ENCODE measurements around the gene FBXO28. TPM values are rescaled to one million over a fixed set of nuclear protein-coding genes. Genes with fewer than 3 reads are reported as not detected.

FBXO28 gene
- total RNA-seq, 1 donor from 2014 or later, result 24.3 TPM

DNA sequence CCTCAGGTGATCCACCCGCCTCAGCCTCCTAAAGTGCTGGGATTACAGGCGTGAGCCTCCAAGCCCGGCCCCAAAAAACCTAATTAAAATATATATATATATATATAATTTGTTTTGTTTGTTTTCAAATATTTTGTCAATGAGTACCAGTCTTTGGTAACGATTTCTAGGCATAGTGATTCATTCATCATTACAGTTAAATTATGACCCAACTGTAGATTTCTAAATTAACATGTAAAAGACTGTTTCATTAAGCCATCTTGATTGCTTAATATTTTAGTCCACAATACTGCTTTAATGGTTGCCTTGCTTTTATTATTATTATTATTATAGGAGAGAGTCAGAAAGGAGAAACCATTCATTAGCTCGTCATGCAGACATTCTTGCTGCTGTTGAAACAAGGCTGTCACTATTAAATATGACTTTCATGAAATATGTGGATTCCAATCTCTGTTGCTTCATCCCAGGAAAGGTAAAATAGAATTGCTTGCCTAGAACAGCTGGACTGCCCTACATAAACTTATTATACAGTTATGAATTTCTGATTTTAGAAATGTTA is 19.9 kb downstream of the FBXO28 start:
- no peaks in the 10 kb centered on the region for H3K27me3 Mint-ChIP-seq (ENCODE audit: low read depth)
- intact Hi-C loops (cut with micrococcal nuclease), result no loop called here
- no peak for DNase-seq (ENCODE audit: low spot score)
- no peaks in the 10 kb centered on the region for H3K4me1 Mint-ChIP-seq (ENCODE audit: low read depth)
- no peak overlapping the region for H3K4me3 Mint-ChIP-seq (ENCODE audit: low read depth)
- peaks cover 11% of the 10 kb centered on the region for H3K9me3 Mint-ChIP-seq
- no peak overlapping the region for H3K27ac Mint-ChIP-seq
- peaks cover 51% of the 10 kb centered on the region for H3K36me3 Mint-ChIP-seq (ENCODE audit: low read depth)

DNA sequence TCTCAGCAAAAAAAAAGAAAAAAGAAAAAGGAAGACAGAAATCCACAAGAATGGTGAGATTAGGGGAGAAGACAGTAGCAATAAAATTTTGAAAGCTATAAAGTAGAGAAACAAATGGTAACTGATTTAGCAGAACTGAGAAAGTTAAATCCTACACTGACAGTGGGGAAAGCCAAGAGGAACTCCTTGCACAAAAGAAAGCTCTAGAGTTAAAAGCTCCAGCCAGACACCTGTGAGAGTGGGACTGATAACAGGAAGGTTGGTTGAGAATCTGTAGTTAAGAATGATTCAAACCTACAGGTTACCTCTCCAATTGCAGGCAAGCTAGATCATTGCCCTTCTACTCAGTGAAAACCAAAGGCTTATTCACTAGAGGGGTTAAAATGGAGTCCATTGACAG is 23.6 kb downstream of the FBXO28 start:
- no peaks in the 10 kb centered on the region for H3K4me1 Mint-ChIP-seq (ENCODE audit: low read depth)
- no peaks in the 10 kb centered on the region for H3K9me3 Mint-ChIP-seq
- DNase-seq (ENCODE audit: low spot score), result no peak
- H3K27ac Mint-ChIP-seq, result no peak overlapping the region
- no peak overlapping the region for H3K4me3 Mint-ChIP-seq (ENCODE audit: low read depth)
- intact Hi-C loops (cut with micrococcal nuclease), result no loop called here
- peaks cover 42% of the 10 kb centered on the region for H3K36me3 Mint-ChIP-seq (ENCODE audit: low read depth)
- H3K27me3 Mint-ChIP-seq (ENCODE audit: low read depth), result no peaks in the 10 kb centered on the region

DNA sequence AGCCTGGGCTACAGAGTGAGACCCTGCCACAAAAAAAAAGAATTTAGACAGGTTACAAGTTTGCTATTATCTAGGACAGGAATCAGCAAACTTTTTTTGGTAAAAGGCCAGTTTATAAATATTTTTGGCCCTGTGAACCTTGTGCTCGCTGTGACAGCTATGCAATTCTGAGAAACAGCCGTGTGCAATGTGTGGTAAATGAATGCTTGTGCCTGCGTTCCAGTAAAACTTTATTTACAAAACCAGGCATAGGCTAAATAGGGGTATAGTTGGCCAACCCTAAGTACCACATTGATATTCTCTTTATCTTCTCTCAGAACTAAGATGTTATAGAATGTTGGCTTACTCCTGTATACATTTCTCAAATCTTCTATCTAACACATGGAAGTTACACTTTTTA is 24.3 kb downstream of the FBXO28 start:
- DNase-seq (ENCODE audit: low spot score), result no peak
- intact Hi-C loops (cut with micrococcal nuclease), result no loop called here
- no peak overlapping the region for H3K27ac Mint-ChIP-seq

DNA sequence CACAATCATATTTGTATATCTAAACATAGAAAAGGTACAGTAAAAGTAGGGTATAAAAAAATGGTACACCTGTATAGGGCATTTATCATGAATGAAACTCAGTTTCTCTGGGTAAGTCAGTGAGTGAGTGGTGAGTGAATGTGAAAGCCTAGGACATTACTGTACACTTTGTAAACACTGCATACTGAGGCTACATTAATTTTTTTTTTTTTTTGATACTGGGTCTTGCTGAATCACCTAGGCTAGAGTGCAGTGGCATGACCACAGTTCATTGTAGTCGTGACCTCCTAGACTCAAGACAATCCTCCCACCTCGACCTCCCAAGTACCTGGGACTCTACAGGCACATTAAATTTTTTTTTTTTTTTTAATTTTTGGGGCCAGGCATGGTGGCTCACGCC is 27.8 kb downstream of the FBXO28 start:
- H3K27ac Mint-ChIP-seq, result no peak overlapping the region
- H3K4me1 Mint-ChIP-seq (ENCODE audit: low read depth), result no peaks in the 10 kb centered on the region
- no peak for DNase-seq (ENCODE audit: low spot score)
- H3K9me3 Mint-ChIP-seq, result no peaks in the 10 kb centered on the region
- intact Hi-C loops (cut with micrococcal nuclease), result no loop called here
- peaks cover 29% of the 10 kb centered on the region for H3K36me3 Mint-ChIP-seq (ENCODE audit: low read depth)
- no peaks in the 10 kb centered on the region for H3K27me3 Mint-ChIP-seq (ENCODE audit: low read depth)
- H3K4me3 Mint-ChIP-seq (ENCODE audit: low read depth), result no peak overlapping the region

More for the DNA sequence above, 24.3 kb downstream of the FBXO28 start:
- Mint-ChIP-seq H3K4me1 (ENCODE audit: low read depth) (no peaks in the 10 kb centered on the region), H3K9me3 (no peaks in the 10 kb centered on the region), H3K4me3 (ENCODE audit: low read depth) (no peak overlapping the region), H3K27me3 (ENCODE audit: low read depth) (no peaks in the 10 kb centered on the region), H3K36me3 (ENCODE audit: low read depth) (peaks cover 36% of the 10 kb centered on the region)

DNA sequence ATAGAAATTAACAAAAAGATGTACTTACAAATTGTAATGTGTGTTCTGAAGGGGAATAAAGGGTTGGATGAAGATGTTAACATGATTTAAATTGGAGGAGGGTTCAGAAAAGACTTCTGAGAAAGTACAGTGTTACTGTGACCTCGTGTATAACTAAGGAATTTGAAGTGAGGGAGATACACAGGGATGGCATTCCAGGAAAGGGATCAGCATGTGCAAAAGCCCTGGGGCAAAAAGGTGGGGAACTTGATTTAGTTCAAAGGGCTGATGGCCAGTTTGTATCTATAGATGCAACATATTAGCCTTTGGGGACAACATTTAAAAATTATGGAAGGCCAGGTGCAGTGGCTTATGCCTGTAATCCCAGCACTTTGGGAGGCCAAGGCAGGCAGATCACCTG is 35.8 kb downstream of the FBXO28 start:
- Mint-ChIP-seq H3K9me3 (no peaks in the 10 kb centered on the region), H3K36me3 (ENCODE audit: low read depth) (peaks cover 29% of the 10 kb centered on the region), H3K4me3 (ENCODE audit: low read depth) (no peak overlapping the region), H3K27ac (no peak overlapping the region), H3K4me1 (ENCODE audit: low read depth) (peaks cover 16% of the 10 kb centered on the region), H3K27me3 (ENCODE audit: low read depth) (no peaks in the 10 kb centered on the region)
- no peak for DNase-seq (ENCODE audit: low spot score)
- intact Hi-C loops (cut with micrococcal nuclease), result no loop called here

DNA sequence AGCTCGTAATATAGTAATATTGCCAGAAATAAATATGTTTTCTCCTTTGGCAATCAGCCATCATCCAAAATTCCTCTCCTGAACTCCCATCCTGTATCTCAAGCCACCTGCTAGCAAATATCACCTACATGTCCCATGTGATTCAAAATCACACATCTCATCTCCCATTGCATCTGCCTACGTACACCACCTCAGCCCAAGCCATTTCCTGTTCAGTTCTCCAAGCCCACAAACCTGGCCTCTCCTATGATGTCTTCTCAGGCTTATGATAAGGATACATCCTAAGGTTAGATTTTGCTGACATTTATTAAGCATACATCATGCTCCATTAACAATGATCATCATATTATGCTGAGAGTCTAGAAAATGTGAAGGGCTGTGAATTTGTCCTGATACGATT is 37.2 kb downstream of the FBXO28 start:
- Mint-ChIP-seq H3K36me3 (ENCODE audit: low read depth) (peaks cover 35% of the 10 kb centered on the region), H3K9me3 (no peaks in the 10 kb centered on the region), H3K27ac (peak overlapping the region; percentile 1), H3K4me3 (ENCODE audit: low read depth) (no peak overlapping the region), H3K4me1 (ENCODE audit: low read depth) (peaks cover 21% of the 10 kb centered on the region), H3K27me3 (ENCODE audit: low read depth) (no peaks in the 10 kb centered on the region)
- intact Hi-C loops (cut with micrococcal nuclease), result no loop called here
- no peak for DNase-seq (ENCODE audit: low spot score)

DNA sequence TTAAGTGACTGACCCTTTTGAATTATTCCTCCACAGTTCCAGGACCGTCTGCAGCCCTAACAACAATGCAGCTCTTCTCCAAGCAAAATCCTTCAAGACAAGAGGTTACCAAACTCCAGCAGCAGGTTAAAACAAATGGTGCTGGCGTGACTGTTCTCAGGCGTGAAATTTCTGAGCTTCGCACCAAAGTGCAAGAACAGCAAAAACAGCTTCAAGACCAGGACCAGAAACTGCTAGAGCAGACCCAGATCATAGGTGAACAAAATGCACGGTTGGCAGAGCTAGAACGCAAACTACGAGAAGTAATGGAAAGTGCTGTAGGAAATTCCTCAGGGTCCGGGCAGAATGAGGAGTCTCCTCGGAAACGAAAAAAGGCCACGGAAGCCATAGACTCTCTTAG is 43.4 kb downstream of the FBXO28 start:
- Mint-ChIP-seq H3K27ac (no peak overlapping the region), H3K27me3 (ENCODE audit: low read depth) (no peaks in the 10 kb centered on the region), H3K4me1 (ENCODE audit: low read depth) (peaks cover 4% of the 10 kb centered on the region), H3K4me3 (ENCODE audit: low read depth) (no peak overlapping the region), H3K36me3 (ENCODE audit: low read depth) (peaks cover 52% of the 10 kb centered on the region), H3K9me3 (no peaks in the 10 kb centered on the region)
- DNase-seq (ENCODE audit: low spot score), result no peak
- intact Hi-C loops (cut with micrococcal nuclease), result no loop called here

DNA sequence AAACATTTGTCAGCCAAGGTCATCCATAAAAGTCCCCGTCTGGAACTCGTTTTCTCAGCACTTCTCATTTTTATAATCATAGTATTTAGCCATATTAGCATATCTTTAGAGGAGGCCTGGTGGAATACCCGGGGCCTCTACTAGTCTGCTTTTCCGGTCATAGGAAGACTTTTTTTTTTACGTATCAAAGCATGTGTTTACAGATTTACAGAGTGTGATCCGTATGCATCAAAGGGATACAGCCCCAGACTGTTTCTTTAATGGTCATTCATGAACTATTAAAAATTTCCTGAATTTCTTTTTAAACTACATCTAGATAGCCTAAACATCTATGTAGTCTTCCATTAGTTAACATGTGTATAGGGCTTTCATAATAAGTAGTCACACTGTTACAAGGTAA is 45.6 kb downstream of the FBXO28 start:
- H3K36me3 Mint-ChIP-seq (ENCODE audit: low read depth), result peaks cover 43% of the 10 kb centered on the region
- H3K27ac Mint-ChIP-seq, result no peak overlapping the region
- no peak for DNase-seq (ENCODE audit: low spot score)
- H3K4me3 Mint-ChIP-seq (ENCODE audit: low read depth), result no peak overlapping the region
- intact Hi-C loops (cut with micrococcal nuclease), result no loop called here
- no peaks in the 10 kb centered on the region for H3K27me3 Mint-ChIP-seq (ENCODE audit: low read depth)
- H3K9me3 Mint-ChIP-seq, result no peaks in the 10 kb centered on the region
- H3K4me1 Mint-ChIP-seq (ENCODE audit: low read depth), result peaks cover 10% of the 10 kb centered on the region

DNA sequence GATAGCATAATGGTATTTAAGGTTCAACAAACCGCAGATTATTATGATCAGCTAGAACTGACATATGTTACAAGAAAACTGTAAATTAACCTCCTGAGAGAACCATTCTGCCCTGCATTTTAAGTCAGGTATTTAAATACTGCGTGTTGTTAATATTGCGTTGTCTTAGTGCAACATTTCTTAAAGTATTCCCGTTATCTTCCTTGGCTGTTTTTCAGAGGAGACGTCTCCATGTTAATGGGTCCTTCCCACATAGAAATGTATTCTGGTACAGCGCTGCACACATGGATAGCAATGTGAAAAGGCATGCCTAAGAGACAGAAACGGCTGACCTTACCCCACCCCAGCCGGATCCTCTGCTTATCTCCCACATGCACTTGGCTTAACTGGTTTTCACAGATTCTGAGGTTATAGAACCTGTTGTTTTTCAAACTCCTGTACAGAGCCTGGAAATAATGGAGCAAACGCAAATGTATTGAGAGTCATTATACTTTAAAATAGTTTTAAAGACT is 46.3 kb downstream of the FBXO28 start:
- no peak overlapping the region for H3K4me3 Mint-ChIP-seq (ENCODE audit: low read depth)
- no peak overlapping the region for H3K27ac Mint-ChIP-seq
- H3K9me3 Mint-ChIP-seq, result no peaks in the 10 kb centered on the region
- peaks cover 43% of the 10 kb centered on the region for H3K36me3 Mint-ChIP-seq (ENCODE audit: low read depth)
- H3K4me1 Mint-ChIP-seq (ENCODE audit: low read depth), result peaks cover 12% of the 10 kb centered on the region
- intact Hi-C loops (cut with micrococcal nuclease), result no loop called here
- no peaks in the 10 kb centered on the region for H3K27me3 Mint-ChIP-seq (ENCODE audit: low read depth)
- no peak for DNase-seq (ENCODE audit: low spot score)

DNA sequence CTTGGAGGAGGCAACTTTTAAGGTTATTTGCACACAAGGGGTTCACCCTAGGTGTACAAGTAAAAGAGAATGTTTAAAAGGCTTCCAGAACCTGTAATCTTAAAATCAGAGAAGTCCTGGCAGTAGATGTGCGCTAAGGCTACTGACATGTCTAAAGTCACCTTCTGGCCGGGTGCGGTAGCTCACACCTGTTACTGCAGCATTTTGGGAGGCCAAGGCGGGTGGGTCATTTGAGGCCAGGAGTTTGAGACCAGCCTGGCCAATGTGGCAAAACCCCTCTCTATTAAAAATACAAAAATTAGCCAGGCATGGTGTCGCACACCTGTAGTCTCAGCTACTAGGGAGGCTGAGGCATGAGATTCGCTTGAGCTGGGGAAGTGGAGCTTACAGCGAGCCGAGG is 48.9 kb downstream of the FBXO28 start:
- peaks cover 29% of the 10 kb centered on the region for H3K36me3 Mint-ChIP-seq (ENCODE audit: low read depth)
- H3K27ac Mint-ChIP-seq, result no peak overlapping the region
- peaks cover 10% of the 10 kb centered on the region for H3K4me1 Mint-ChIP-seq (ENCODE audit: low read depth)
- no peak for DNase-seq (ENCODE audit: low spot score)
- H3K9me3 Mint-ChIP-seq, result no peaks in the 10 kb centered on the region
- no peaks in the 10 kb centered on the region for H3K27me3 Mint-ChIP-seq (ENCODE audit: low read depth)
- H3K4me3 Mint-ChIP-seq (ENCODE audit: low read depth), result no peak overlapping the region
- intact Hi-C loops (cut with micrococcal nuclease), result no loop called here

DNA sequence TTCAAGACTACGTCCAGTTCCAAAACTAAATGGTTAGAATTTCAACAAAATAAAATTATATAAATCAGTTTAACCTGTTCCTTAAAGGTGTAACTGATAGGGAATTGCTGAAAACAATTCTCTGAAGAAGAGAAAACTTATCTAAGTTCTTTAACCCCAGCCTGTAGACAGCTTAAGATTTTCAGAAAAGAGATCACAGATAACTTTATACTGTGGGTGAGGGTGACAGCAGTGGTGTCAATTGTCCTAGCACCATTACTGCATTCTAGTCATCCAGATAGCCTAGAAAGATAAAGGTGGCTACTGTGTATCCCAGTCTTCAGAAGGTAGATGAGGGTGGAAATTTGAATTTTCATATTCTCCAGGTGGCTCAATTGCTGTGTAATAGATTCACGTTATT is 49.4 kb downstream of the FBXO28 start:
- Mint-ChIP-seq H3K27ac (no peak overlapping the region), H3K9me3 (no peaks in the 10 kb centered on the region), H3K36me3 (ENCODE audit: low read depth) (peaks cover 24% of the 10 kb centered on the region), H3K4me1 (ENCODE audit: low read depth) (peaks cover 10% of the 10 kb centered on the region), H3K27me3 (ENCODE audit: low read depth) (no peaks in the 10 kb centered on the region), H3K4me3 (ENCODE audit: low read depth) (no peak overlapping the region)
- intact Hi-C loops (cut with micrococcal nuclease), result no loop called here
- no peak for DNase-seq (ENCODE audit: low spot score)

DNA sequence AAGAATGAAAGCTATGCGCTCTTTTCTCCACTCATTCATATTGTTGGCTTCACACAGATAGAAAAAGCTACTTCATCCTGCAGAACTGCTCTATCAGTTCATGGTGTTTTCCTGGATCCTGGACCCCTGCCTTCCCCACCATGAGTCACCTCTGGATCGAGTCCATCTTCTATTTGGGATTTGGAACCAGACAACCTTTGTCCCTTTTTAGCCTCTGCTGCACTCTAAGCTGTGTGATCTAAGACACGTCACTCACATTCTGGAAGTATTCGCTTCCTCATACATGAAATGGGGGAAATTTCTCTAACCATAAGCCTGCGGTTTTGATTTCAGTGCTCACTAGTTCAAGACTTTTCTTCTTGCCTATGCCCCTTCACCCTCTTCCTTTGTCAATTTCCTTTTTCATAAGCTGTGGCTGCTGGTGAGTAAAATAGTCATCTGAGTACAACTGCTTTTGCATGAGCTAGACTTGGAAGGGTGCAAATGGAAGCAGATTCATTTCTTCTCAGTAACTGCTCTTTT is 55.0 kb downstream of the FBXO28 start:
- peak; percentile 37 for DNase-seq (ENCODE audit: low spot score)
- peak overlapping the region; percentile 83 for H3K27ac Mint-ChIP-seq
- intact Hi-C loops (cut with micrococcal nuclease), result loop anchor here (1.0 to 5.0 kb wide), 5 partner anchors 13 to 212 kb away; partner anchors contain the start of gene NVL

DNA sequence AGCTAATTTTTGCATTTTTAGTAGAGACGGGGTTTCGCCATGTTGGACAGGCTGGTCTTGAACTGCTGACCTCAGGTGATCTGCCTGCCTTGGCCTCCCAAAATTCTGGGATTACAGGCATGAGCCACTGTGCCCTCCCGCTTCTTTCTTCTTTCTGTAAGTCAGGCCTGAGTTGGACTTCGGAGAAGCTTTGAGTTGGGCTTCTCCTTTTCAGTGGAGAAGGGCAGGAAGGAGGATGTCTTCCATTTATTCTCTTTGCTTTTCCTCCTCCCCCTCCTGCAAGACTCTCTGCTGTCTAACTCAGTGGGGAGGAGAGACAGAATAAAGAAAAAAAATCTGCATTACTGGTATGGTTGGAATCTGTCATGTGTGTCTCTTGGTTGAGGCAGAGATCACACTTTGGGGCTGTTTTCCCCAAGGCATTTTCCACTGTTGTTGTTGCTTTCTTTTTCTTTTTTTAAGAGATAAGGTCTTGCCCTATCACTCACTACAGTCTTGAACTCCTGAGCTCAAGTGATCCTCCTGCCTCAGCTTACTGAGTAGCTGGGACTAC is 55.9 kb downstream of the FBXO28 start:
- Mint-ChIP-seq H3K4me3 (ENCODE audit: low read depth) (no peak overlapping the region), H3K27me3 (ENCODE audit: low read depth) (peaks cover 7% of the 10 kb centered on the region), H3K36me3 (ENCODE audit: low read depth) (peaks cover 14% of the 10 kb centered on the region), H3K27ac (peak overlapping the region; percentile 83), H3K9me3 (peaks cover 13% of the 10 kb centered on the region), H3K4me1 (ENCODE audit: low read depth) (peaks cover 29% of the 10 kb centered on the region)
- no peak for DNase-seq (ENCODE audit: low spot score)
- intact Hi-C loops (cut with micrococcal nuclease), result loop anchor here (1.0 to 5.0 kb wide), 5 partner anchors 13 to 212 kb away; partner anchors contain the start of gene NVL

More for the DNA sequence above, 55.0 kb downstream of the FBXO28 start:
- peaks cover 7% of the 10 kb centered on the region for H3K27me3 Mint-ChIP-seq (ENCODE audit: low read depth)
- H3K36me3 Mint-ChIP-seq (ENCODE audit: low read depth), result peaks cover 14% of the 10 kb centered on the region
- H3K4me3 Mint-ChIP-seq (ENCODE audit: low read depth), result peak overlapping the region; percentile 50
- peaks cover 36% of the 10 kb centered on the region for H3K4me1 Mint-ChIP-seq (ENCODE audit: low read depth)
- H3K9me3 Mint-ChIP-seq, result peaks cover 13% of the 10 kb centered on the region
